Activated effector memory CD4-positive, alpha-beta T cell treated with anti-CD3 and anti-CD28 coated beads, Interleukin-2, amount 50 U/mL, for 16 hours (primary cell): ENCODE data around the gene SH2D3A.
"Not testable (repeated sequence)": the region's sequence is repeated elsewhere in the genome, so short reads cannot be mapped to it uniquely, and the experiment has no call there.

Experiments used
- DNase-seq: peaks from one replicate; pipeline ENCODE4 v3.0.0-alpha.2; 2020

The SH2D3A gene

DNA sequence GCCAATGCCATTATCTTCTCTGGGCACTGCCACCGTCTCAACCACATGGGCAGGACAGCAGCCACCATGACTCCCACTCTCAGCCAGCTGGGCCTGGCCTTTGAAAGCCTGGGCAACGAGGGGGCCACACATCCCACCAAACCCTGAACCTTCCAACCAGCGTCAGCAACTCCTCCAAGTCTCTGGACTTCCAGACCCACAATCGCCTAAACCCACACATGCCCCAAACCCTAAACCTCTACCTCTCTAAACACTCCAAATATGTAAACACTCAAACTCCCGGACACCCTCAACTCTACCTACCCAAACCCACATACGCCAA, 47.7 kb downstream of the SH2D3A start:
- DNase-seq: no peak

DNA sequence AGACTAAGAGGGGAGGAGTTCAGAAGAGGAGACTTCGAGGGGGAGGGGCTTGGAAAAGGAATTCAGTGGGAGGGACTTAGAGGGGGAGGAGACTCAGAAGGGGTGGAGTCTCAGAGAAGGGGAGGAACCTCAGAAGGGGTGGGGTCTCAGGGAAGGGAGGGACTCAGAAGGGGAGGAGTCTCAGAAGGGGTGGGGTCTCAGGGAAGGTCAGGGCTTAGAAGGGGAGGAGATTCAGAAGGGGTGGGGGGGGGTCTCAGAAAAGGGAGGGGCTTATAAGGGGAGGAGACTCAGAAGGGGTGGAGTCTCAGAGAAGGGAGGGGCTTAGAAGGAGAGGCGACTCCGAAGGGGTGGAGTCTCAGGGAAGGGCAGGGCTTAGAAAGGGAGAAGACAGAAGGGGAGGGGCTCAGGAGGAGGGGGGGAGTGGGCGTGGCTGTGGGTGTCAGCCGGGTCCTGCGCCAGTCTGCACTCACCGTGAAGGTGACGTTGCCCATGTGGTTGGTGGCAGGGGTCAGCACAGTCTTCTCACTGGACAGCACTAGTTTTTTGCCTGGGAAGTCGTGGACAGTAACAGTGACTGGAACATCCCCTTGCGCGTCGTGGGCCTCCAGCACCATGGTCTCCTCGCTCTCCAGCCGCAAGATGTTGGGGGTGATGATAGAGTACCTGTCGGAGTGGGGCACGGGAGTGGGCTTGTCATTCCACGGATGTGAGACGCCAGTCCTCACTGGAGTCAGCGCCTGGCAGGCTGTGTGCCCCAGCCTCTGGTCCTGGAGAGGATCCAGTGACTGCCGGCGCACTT, 48.3 kb downstream of the SH2D3A start:
- no peak for DNase-seq

- no peak for DNase-seq
These were observed 49.0 kb downstream of the SH2D3A start for GRCh38 chr19:6718111-6718740.

GRCh38 chr19:6717441-6717971, 49.7 kb downstream of the SH2D3A start:
- no peak for DNase-seq

DNA sequence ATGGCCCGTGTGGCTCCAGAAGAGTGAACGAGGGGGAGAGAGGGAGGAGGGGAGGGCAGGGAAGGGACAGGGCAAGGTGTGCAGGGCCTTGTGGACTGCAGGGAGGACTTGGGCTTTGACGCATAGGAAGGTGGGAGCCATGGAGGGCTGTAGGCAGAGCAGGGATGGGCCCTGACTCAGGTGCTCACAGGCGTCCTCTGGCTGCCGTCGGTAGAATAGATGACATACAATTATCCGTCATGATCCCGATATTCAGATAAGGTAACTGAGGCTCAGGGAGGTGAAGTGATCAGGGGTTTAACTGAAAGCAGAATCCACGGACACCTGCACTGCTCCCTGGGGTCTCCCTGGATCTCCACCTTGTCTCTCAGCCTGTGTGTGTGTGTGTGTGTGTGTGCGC, 50.2 kb downstream of the SH2D3A start:
- no peak for DNase-seq

- no peak for DNase-seq
These were observed 50.6 kb downstream of the SH2D3A start for GRCh38 chr19:6716610-6716970.

- no peak for DNase-seq
These were observed 52.3 kb downstream of the SH2D3A start for GRCh38 chr19:6714749-6715555.

GRCh38 chr19:6713773-6714692, 53.2 kb downstream of the SH2D3A start:
- DNase-seq: no peak

DNA sequence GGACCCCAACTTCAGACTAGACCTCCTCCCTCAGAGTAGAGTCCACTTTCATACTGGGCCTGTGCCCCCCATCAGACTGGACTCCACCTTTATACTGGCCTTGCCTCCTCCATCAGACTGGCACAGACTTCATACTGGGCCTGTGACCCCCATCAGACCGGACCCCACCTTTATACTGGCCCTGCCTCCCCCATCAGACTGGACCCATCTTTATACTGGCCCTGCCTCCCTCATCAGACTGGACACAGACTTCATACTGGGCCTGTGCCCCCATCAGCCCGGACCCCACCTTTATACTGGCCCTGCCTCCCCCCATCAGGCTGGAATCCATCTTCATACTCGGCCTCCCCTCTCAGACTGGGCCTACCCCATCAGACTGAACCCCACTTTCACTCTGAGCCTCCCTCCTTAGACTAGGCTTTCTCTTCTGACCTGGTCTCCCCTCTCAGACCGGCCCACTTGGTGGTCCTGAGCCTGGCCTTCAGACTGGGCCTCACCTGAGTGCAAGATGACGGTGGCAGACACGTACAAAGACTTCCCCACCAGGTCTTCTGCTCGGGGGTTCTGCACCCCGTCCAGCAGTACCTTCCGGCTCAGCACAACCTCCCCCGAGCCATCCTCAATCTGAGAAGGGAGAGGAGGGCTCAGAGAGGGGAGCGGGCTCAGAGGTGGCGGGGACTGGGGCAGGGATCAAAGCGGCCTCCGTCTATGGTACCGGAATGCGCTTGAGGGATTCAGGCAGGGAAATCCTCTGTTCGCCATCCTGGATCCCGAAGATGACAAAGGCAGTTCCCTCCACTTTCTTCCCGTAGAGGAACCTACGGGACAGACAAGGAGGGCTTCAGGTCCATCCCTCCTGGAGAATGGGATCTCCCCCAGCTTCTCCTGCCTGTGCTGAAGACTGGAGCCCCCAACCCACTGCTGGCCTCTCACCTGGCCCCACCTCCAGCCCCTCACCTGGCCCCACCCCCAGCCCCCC, 54.3 kb downstream of the SH2D3A start:
- DNase-seq: no peak

GRCh38 chr19:6712231-6712630, 55.0 kb downstream of the SH2D3A start:
- DNase-seq: no peak

DNA sequence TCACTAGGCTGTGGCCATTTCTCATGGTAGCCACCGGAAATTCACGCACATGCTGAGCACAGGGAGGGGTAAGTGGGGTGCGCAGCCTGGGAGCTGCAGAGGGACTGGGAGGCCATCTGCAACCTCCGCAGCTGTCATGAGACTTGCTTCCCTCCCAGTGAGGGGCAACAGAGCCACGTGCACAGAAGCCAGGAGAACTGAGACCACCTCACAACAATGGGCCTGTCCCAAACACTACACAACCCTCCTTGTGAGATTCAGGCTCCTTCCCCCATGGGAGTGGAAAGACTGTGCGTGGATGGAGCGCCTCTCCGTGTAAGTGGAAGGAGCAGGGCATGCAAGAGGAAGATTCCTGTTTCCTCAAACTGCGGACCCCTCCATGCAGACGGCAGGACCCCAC, 55.6 kb downstream of the SH2D3A start:
- no peak for DNase-seq

DNA sequence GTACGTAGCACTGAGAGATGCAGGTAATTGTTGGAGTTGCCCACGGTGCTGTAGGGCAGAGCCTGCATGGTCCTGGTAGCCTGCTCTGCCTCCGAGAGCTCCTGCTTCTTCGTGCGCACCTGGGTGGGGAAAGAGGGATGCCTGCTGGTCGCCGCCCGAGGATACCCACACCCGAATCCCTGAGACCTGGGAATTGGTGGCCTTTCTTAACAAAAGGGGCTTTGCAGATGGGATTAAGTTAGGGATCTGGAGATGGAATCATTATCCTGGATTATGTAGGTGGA, 56.2 kb downstream of the SH2D3A start:
- DNase-seq: no peak

- DNase-seq: no peak
These were observed 56.8 kb downstream of the SH2D3A start for GRCh38 chr19:6710273-6711077.

GRCh38 chr19:6709549-6709948, 57.7 kb downstream of the SH2D3A start:
- no peak for DNase-seq

- DNase-seq: not testable (repeated sequence)
These were observed 58.3 kb downstream of the SH2D3A start for GRCh38 chr19:6708913-6709312.

- no peak for DNase-seq
These were observed 58.9 kb downstream of the SH2D3A start for GRCh38 chr19:6708346-6708745.

GRCh38 chr19:6707658-6708018, 59.6 kb downstream of the SH2D3A start:
- no peak for DNase-seq

GRCh38 chr19:6707011-6707657, 60.1 kb downstream of the SH2D3A start:
- no peak for DNase-seq

GRCh38 chr19:6706633-6706958, 60.6 kb downstream of the SH2D3A start:
- no peak for DNase-seq

DNA sequence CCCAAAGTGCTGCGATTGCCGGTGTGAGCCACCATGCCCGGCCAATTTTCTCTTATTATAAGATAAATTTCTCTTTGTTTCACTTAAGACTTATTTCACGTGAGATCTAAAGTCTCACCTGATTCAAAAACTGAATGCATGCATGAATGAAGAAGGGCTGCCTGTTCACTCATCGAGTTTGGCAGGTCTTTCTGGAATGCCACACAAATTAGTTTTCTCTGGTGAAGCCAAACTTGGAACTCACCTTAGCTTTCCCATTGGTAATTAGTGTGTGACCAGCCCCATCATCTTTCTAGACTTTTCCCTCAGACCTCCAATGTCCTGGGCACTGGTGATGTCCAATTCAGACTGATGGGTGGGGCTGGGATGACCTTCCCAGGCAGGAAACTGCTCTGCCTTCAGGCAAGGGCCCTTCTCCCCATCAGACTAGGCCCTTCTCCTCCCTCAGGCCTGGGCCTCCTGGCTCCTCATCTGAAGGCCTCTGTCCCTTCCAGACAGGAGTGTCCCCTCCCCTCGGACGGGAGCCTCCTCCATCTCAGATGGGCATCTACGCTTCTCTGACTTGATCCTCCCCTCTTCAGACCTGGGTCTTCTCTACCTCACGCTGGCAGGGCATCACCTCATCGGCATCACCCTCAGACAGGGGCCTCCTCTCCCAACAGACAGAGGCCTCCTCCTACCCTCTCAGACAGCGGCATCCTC, 61.2 kb downstream of the SH2D3A start:
- DNase-seq: no peak
